HG03378 (cell line): ENCODE data around the gene TMEM186.
"Not testable (repeated sequence)": the region's sequence is repeated elsewhere in the genome, so short reads cannot be mapped to it uniquely, and the experiment has no call there.

ENCODE experiments used
- ATAC-seq: cut with Tn5 transposase; IDR thresholded peaks from one replicate; pipeline ENCODE4 v1.9.1; 2021; ENCODE audit warnings: mild to moderate bottlenecking, moderate library complexity; ENCODE audit not compliant: unreplicated experiment

TMEM186 gene

GRCh38 chr16:8776129-8776584, 21.3 kb downstream of the TMEM186 start:
- no peak for ATAC-seq

GRCh38 chr16:8775359-8775758, 22.1 kb downstream of the TMEM186 start:
- ATAC-seq, result no peak

- no peak for ATAC-seq
Observed at GRCh38 chr16:8774208-8774607, 23.2 kb downstream of the TMEM186 start.

- no peak for ATAC-seq
Observed at GRCh38 chr16:8773537-8773936, 23.9 kb downstream of the TMEM186 start.

GRCh38 chr16:8768692-8769091, 28.7 kb downstream of the TMEM186 start:
- ATAC-seq, result no peak

GRCh38 chr16:8768283-8768682, 29.2 kb downstream of the TMEM186 start:
- ATAC-seq, result no peak

- no peak for ATAC-seq
Observed at GRCh38 chr16:8767176-8767575, 30.3 kb downstream of the TMEM186 start.

GRCh38 chr16:8764525-8765250, 32.8 kb downstream of the TMEM186 start:
- ATAC-seq, result no peak

GRCh38 chr16:8763899-8764298, 33.5 kb downstream of the TMEM186 start:
- no peak for ATAC-seq

- no peak for ATAC-seq
Observed at GRCh38 chr16:8763083-8763482, 34.4 kb downstream of the TMEM186 start.

- ATAC-seq, result no peak
Observed at GRCh38 chr16:8762254-8762653, 35.2 kb downstream of the TMEM186 start.

GRCh38 chr16:8761078-8761477, 36.4 kb downstream of the TMEM186 start:
- ATAC-seq, result no peak

- ATAC-seq, result no peak
Observed at GRCh38 chr16:8760021-8760420, 37.4 kb downstream of the TMEM186 start.

- no peak for ATAC-seq
Observed at GRCh38 chr16:8758022-8758421, 39.4 kb downstream of the TMEM186 start.

GRCh38 chr16:8756755-8757154, 40.7 kb downstream of the TMEM186 start:
- ATAC-seq, result no peak

- ATAC-seq, result no peak
Observed at GRCh38 chr16:8753416-8754054, 43.9 kb downstream of the TMEM186 start.

- ATAC-seq, result no peak
Observed at GRCh38 chr16:8752706-8753105, 44.7 kb downstream of the TMEM186 start.

- no peak for ATAC-seq
Observed at GRCh38 chr16:8751481-8752311, 45.7 kb downstream of the TMEM186 start.

GRCh38 chr16:8748944-8749343, 48.5 kb downstream of the TMEM186 start:
- not testable (repeated sequence) for ATAC-seq
